ENCODE measurements around the gene SCLY.
A peak's percentile ranks its signal among the peaks of the same experiment; 100 is the strongest.

SCLY gene

DNA sequence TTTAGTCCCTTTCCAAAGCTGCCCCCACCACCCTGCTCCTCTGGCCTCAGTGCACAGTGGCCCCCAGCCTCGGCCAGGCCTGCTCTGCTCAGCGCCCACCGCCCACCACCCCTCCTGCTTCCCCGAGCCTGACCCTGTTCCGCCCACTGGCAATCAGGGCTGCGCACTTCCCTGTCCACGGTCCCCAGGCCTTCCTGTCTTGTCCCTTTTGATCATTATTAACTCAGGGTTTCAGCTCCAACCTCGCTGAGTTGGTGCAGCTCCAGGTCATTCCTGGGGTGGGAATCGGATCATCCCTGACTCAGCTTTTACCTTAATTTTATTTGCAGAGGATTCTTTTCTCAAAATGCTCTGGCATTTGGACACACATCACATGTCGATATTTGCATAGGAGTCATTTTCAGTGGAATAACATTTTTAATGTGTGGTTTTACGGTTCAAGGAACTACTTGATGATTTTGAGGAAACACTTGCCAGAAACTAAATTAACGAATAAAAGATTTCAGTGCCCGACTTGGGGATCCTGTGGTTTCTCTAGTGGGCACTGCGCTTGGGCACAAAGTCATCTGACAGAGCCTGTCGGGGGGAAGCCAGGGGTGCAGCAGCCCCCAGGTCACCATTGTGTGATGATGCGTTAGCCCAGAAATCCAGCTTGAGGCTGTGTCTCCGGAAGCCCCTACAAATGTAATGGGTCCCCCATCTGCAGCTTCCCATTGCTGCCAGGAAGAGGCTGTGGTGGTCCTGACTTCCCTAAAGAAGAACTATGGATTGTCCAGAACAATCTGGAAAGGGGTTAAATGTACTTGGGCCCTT, 38.3 kb downstream of the SCLY start:
- DNase-seq, result no peak

DNA sequence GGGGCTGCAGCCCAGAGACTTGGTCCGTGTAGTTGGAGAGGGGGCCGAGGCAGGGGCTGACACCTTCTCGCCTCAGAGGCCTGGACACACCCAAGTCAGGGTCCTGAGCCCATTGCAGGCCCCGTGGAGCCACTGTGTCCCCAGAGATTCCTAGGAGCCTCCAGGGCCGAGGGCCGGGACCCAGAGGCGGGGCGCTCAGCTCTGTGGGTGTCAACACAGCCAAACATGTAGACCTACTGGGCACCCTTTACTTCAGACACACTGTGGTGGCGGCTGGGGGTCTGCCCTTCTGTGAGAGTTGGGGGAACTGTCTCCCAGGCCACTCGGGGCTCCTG, 38.9 kb downstream of the SCLY start:
- no peak for DNase-seq

DNA sequence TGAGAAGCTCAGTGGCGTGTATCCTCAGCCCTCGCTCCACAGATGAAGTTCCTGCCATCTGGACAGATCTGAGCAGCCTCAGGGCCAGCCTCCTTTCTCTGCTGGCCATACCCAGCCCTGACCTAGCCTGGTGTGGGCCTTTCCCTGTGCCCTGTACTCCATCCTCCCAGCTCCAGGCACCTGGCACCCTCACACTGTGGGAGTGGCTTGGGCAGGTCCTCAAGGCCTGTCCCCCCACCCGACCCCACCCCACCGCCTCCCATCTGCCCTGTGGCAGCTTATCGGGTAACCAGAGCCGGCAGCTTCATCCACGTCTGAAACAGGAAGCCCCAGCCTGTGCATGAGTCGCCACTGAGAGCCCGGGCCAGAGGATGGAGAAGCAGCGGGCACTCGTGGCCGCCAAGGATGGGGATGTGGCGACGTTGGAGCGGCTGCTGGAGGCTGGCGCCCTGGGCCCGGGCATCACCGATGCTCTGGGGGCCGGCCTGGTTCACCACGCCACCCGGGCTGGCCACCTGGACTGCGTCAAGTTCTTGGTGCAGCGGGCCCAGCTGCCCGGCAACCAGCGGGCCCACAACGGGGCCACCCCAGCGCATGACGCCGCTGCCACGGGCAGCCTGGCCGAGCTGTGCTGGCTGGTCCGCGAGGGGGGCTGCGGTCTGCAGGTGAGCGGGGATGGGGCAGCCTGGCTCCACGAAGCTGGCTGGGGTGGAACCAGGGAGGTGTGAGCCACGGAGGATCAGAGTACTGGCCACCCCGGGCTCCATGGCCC, 39.4 kb downstream of the SCLY start, which contains the start of gene ESPNL:
ESPNL (plus strand) TSS at position 292 of the 772 bp plus-strand sequence; CDS start at position 372, 80 bp downstream.
- DNase-seq, result no peak

DNA sequence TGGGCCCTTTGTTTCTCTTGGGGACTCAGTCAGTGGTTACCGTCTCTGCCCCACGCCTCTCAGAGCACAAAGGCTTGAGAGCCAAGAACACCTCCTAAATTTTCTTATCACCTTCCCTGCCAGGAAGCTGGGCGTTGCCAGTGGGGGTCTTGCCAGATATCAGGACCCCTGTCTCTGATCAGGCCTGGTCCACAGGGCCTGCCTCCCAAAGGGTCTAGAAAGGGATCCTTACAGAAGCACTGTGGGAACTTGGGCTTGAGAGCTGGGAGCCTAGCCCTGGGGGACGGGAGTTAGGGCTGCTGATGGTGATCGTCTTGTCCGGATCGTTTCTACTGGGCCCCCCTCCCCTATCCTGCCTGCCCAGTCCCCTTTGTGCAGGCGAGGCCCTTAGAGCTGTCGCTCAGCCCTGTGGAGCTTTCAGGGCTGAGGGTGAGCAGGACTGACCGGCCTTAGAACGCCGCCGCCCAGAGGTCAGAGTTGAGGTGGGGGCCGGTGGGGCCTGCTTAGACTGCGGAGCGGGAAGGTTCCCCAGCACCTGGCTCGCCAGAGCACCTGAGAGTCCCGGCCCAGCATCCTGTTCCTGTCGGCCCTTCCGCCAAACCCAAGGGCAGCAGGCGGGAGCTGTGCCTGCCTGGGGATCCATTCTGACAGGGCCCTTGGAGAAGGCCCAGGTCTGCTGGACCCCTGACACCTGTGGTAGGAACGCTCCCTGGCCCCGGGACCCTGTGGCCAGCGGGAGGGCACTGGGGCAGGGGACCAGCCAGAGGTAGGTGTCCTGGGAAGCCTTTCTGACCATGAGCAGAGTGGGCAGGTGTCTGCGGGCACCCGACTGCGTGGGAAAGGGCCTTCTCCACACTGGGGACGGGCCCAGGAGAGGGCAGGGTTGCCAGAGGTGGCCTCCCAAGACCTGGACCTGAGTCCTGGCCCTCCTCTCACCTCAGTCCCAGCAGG, 40.3 kb downstream of the SCLY start:
- DNase-seq, result no peak

- no peak for DNase-seq
Observed at GRCh38 chr2:238101891-238102841, 41.4 kb downstream of the SCLY start.

GRCh38 chr2:238102865-238103264, 42.1 kb downstream of the SCLY start:
- DNase-seq, result no peak

DNA sequence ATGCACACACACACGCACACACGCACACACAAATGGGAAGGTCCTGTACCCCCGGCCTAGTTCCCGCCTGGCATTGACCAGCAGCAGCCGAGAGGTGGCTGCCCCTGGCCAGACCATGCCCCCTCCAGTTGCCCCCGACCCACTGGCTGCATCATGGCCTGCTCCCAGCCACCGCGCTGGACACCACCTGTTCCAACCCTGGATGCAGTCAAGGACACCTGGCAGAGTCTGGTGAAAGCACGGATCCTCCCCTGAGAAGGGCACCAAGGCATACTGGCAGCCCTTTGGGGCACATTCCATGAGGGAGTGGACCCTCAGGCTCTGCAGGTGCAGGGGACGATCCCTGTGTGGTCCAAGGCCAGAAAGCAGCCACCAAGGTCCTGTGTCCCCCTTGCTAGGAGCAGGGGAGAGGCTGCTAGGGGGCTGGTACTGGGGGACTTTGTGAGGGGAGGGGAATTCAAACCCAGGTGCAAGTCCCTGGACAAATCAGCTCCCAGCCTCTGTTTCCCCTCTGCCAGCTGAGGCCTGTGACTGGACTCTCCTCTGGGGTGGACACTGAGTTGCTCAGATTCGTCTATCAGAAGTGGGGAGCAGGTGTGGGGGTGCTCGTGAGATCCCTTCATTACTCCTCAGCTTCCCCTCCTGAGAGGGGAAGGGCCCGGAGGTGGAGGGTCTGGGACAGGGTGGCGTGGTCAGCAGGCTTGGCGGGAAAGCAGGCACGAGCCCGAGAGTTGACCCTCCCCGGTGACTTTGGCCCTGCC, 42.8 kb downstream of the SCLY start:
- DNase-seq, result no peak

- DNase-seq, result no peak
Observed at GRCh38 chr2:238104226-238104690, 43.5 kb downstream of the SCLY start.

GRCh38 chr2:238104691-238105371, 44.0 kb downstream of the SCLY start:
- no peak for DNase-seq

- DNase-seq, result no peak
Observed at GRCh38 chr2:238105506-238106338, 44.9 kb downstream of the SCLY start.

- DNase-seq, result no peak
Observed at GRCh38 chr2:238106339-238106697, 45.5 kb downstream of the SCLY start.

DNA sequence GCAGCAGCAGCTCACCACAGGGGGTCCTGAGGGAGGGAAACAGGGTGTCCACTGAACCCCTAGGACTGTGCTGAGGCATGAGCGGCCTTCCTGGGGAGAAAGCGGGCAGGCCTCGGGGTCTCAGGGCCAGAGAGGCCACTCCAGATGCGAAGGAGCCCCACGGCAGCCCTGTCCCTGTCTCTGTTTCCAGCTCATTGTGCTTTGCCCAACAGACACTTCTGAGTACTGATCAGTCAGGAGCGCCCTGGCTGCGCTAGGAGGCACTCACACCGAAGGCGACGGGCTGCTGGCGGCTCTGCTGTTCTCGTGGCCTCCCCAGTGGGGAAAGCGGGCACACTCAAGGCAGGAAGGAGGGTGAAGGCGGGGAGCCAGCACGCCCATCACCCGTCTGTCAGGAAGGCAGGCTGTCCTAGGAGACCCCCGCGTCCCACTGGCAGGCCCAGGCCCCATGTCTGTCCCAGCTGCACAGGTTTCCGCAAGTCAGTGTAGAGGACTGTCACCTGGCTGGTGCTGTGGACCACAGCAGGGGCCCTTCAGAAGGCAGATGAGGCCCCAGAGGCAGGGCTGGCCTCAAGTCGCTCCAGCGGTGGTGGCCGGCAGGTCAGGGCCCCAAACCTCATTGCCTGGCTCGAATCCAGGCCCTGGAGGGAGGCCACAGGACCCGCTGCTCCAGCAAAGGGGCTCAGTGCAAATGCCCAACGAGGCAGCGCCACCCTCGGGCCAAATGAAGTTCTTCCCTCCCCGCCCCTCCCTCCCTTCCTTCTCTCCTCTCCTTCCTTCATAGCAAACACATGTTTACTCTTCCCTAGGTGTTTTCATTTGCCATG, 46.1 kb downstream of the SCLY start:
- peak; percentile 16 for DNase-seq

DNA sequence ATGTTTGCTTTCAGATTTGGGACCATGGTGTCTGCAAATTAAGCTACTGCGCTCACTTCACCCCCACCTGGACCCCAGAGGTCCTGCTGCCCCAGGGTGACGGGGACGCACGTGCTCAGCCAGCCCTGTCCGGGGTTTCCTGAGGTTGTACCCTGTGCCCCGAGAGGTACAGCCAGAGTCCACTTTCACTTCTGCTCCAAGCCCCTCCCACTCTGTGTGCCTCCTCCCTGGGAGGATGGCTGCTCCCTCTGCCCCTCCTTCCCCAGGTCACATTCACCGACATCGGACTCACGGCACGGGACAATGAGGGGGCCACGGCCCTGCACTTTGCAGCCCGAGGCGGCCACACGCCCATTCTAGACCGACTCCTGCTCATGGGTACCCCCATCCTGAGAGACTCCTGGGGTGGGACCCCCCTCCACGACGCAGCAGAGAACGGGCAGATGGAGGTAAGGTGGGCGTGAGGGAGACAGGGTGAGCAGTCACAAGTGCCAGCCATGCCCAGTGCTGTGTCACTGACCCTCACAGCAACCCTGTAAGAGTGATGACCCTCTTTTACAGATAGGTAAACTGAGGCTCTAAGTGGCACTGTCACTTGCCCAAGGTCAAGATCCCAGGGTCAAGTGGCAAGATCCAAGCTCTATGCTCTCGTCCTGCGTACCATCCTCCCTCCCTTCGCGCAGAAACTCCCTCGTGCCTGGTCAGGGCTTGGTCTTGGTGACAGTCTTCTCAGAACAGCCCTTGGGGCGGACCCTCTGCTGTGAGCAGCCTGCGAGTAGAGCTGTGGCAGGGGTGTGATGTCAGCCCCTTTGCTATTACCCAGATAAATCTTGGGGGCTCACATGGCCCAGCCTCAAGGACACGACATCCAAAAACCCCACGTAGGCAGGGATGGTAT, 47.0 kb downstream of the SCLY start:
- no peak for DNase-seq

DNA sequence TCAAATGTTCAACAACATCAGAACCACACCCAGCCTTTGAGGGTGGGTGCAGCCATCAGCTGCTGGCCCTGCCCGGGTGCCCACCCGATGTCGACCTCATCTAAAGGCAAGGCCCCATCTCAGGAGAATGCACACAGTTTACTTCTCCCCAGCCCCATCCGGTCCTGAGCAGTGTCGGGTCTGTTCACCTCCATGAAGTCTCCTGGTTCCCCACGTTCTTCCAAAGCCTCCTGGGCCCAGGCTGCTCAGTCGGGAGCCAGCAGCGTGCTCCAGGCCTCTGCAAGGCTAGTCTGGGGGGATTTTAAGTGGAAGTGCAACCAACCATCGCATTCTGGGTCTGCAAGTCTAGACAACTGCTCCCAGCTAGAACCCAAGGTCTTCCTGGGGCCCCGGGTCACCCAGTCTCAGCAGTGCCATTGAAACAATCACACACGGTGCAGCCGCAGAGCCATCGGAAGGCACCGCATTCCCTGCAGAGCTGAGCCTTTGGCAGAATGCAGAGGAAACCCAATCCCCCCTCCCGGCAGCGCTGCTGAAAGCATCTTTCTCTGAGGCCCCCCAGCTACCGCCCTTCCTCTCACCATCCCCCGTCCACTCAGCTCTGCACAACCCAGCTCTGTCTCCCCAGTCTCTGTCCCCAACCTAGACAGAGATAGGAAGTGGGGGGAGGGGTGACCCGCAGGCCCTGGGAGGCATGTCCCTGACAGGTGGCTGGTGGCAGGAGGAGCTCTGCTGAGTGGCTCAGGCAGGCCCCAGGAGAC, 47.8 kb downstream of the SCLY start:
- no peak for DNase-seq

DNA sequence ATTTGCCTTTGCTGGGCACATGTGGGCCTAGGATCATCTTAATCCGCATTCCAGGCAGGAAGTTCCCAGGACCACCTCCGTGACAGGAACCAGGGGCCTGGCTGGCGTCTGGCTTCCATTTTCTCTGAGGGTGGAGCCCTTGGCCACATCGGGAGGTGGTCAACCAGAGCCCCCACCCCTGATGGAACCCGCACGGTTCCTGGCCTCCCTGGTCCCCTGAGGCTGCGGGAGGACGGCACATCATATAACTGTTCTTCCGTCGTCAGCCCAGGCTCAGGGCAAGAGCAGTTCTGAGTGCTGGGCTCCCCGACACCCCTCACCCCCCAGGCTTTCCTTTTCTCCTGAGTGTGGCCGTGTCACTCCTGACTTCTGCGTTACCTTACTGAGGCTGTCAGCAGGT, 52.8 kb downstream of the SCLY start:
- DNase-seq, result no peak

DNA sequence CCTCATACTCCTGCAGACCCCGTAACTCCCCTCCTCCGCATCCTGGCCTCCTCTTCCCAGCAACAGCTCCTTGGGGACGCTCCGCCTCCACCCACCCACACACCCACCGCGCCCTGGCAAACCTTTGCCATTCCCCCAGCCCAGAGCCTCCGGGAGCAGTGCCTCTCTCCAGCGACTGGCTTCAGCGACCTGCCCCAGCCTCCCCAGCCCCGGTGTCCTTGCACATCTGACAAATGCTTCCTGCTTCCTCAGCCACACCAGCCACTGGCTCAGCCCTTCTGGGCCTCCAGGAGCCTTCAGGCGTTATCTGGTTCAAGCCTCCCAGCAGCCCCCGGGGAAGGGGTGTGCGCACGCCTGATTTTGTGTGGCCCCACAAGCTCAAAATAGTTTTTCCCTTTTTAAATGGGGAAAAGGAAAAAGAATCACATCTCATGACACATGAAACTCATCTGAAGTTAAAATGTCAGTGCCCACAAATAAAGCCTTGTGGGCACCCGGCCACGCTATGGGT, 53.6 kb downstream of the SCLY start:
- DNase-seq, result no peak

Measured in EL (cell line).